Right lobe of liver (tissue), 6 donors: ENCODE data around the gene FBXO31. TPM values are rescaled to one million over a fixed set of nuclear protein-coding genes. Genes with fewer than 3 reads are reported as not detected.
A peak's percentile ranks its signal among the peaks of the same experiment; 100 is the strongest.

ENCODE experiments used
- ATAC-seq, 4 donors: fragments of 200-7000 bp; cut with Tn5 transposase; one replicate each; pipeline ENCODE4 v1.9.1; 2020; ENCODE audit warnings: mild to moderate bottlenecking in 4 of 4, moderate library complexity in 4 of 4
- DNase-seq, 3 donors: peaks; one replicate each; pipeline ENCODE4 v3.0.0-alpha.2; 2020
- H3K27ac ChIP-seq, 3 donors: fragments of 200-600 bp; one replicate each; pipeline ENCODE4 v1.8.0; 2022
- H3K27me3 ChIP-seq, 2 donors: fragments of 200-600 bp; one replicate each; pipeline ENCODE4 v1.8.0; 2022
- H3K36me3 ChIP-seq, 4 donors: fragments of 200-600 bp; sonication (generic) in 1 of 4; one replicate each; pipeline versions ENCODE4 v1.5.1 to v1.8.0; 2017 to 2022; ENCODE audit warnings: control low read depth in 1 of 4
- H3K4me1 ChIP-seq, 4 donors: fragments of 200-600 bp; sonication (generic) in 1 of 4; one replicate each; pipeline versions ENCODE4 v1.5.1 to v1.8.0; 2017 to 2022; ENCODE audit warnings: control low read depth in 1 of 4
- H3K4me3 ChIP-seq, 3 donors: fragments of 200-600 bp; one replicate each; pipeline ENCODE4 v1.8.0; 2022
- H3K9me3 ChIP-seq, 4 donors: fragments of 200-600 bp; sonication (generic) in 1 of 4; one replicate each; pipeline versions ENCODE4 v1.5.1 to v1.8.0; 2017 to 2022; ENCODE audit warnings: control low read depth in 1 of 4
- POLR2A ChIP-seq: fragments of 450-650 bp; IDR thresholded peaks from one replicate; pipeline ENCODE4 v1.6.1; 2017; ENCODE audit warnings: antibody characterized with exemption, mild to moderate bottlenecking
- WGBS: methylation state at CpG from one replicate; pipeline ENCODE4 v1.1.6; 2018; ENCODE audit warnings: low coverage, low lambda C conversion rate; ENCODE audit not compliant: insufficient coverage; ENCODE audit errors: missing lambda C conversion rate; 5-methylcytosine and 5-hydroxymethylcytosine counted together
- intact Hi-C, 2 donors: fragments of 100-400 bp; cut with DNase I; formaldehyde crosslinking; loops; one replicate each; pipeline versions ENCODE4 v1.11.2 to v1.14.1; 2022
- total RNA-seq, 6 experiments: library from RNA; depleted of rRNA in 2 of 6; stranded (reverse); fragments of >200 nt in 2 of 6; fragmentation: NEBNext Ultra II Directional in 3 of 6; extraction: Animal tissue kit (Norgen Biotek cat#: 25700) in 3 of 6; gene quantifications; one replicate each; pipeline versions ENCODE4 v1.1.0 to v1.2.4, GENCODE V29; 2016 to 2023
- TF ChIP-seq, protein P1 (sequence below), 4 donors: fragments of 200-600 bp in 3 of 4; fragments of 450-650 bp in 1 of 4; IDR thresholded peaks; one replicate each; pipeline versions ENCODE4 v1.5.1 to v1.8.0; 2016 to 2022; ENCODE audit warnings: antibody characterized with exemption in 4 of 4, mild to moderate bottlenecking in 2 of 4
- donor health status: DM: no; HTN: yes; CAD: no.
- donor health status: DM: no; HTN: no; CAD: no.
- donor health status: DM: no; HTN: no; CAD: no.
- donor health status: DM: no; HTN: yes; CAD: no.
- donor health status: DM: no; HTN: yes; CAD: no.

The FBXO31 gene
- total RNA-seq, 6 experiments from 2014 or later, result 20.6 to 56.9 (median 31.1) TPM

DNA sequence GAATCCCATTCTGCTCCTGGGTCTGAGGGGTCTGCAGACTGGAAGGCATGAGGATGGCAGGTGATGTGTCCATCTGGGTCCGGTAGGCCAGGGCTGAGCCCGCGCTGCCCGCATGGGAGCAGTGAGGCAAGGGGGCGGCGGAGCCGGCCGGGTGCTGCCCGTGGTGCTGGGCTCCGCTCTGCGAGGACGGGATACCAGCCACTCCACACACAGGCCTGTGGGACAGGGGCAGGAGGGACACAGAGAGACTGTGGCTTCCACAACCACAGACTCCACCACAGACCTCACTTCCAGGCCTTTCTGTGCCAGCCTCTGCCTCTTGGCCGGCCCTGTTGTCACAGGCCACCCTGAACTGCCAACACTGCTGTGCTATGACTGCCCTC, 33.9 kb upstream of the FBXO31 start:
- Histone ChIP-seq H3K27ac (no peak overlapping the region), H3K4me1 (no peaks in the 10 kb centered on the region), H3K4me3 (no peak overlapping the region), H3K27me3 (no peaks in the 10 kb centered on the region), H3K9me3 (no peaks in the 10 kb centered on the region), H3K36me3 (peaks cover 4 to 98% (median 43%) of the 10 kb centered on the region in 4 donors)
- DNase-seq (no peak), ATAC-seq (peak in 3 of 4 donors; percentile 13 to 37 (median 17))
- intact Hi-C loops, result loop anchor here (10.0 kb wide), 2 partner anchors 147 to 217 kb away; no protein-coding TSS in a partner anchor
- WGBS, result no CpG with 5 or more reads among the region's 13 CpGs
- TF ChIP-seq, protein P1, sequence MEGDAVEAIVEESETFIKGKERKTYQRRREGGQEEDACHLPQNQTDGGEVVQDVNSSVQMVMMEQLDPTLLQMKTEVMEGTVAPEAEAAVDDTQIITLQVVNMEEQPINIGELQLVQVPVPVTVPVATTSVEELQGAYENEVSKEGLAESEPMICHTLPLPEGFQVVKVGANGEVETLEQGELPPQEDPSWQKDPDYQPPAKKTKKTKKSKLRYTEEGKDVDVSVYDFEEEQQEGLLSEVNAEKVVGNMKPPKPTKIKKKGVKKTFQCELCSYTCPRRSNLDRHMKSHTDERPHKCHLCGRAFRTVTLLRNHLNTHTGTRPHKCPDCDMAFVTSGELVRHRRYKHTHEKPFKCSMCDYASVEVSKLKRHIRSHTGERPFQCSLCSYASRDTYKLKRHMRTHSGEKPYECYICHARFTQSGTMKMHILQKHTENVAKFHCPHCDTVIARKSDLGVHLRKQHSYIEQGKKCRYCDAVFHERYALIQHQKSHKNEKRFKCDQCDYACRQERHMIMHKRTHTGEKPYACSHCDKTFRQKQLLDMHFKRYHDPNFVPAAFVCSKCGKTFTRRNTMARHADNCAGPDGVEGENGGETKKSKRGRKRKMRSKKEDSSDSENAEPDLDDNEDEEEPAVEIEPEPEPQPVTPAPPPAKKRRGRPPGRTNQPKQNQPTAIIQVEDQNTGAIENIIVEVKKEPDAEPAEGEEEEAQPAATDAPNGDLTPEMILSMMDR (IDR thresholded peaks at IDR 0.05), result no peak
- TF ChIP-seq POLR2A, result no peak

DNA sequence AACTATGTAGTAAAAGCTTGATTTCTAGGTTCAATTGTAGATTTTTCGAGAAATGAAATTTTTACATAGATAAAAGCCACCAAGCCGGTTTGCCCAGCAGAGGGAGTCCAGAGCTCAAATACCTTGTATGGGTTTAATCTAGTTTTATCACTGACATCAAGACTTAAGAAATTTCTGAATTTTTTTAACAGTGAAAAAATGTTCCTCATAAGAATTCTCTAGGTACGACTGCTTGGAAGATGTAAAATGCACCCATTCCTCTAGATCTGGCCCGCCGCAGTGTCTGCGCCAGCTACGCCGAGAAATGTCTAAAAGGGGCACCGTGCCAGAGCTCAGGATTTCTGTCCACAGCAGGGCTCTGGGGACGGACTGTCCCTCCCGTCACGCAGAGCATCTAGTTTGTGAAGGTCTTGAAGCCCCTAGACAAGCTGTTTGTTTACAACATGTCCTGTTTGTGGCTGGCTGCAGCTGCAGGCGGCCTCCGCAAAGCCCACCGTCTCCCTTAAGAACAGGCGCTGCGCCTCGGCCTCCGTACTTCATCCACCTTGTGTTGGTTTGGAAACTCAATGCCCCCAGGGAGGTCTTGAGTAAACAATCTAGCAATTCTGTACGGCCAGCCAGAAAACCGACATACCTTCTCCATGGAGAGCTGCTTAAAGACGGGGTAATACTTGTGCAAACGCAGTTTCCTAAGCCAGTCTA, 33.4 kb upstream of the FBXO31 start:
- Histone ChIP-seq H3K4me1 (no peaks in the 10 kb centered on the region), H3K27ac (no peak overlapping the region), H3K27me3 (no peaks in the 10 kb centered on the region), H3K36me3 (peaks cover 4 to 100% (median 43%) of the 10 kb centered on the region in 4 donors), H3K4me3 (no peak overlapping the region), H3K9me3 (no peaks in the 10 kb centered on the region)
- WGBS, result 56% methylated on average over 6 of the region's 23 CpGs
- TF ChIP-seq, protein P1 (IDR thresholded peaks at IDR 0.05), result peak; percentile 53 to 68 (median 63)
- TF ChIP-seq POLR2A, result no peak
- intact Hi-C loops, result loop anchor here (10.0 kb wide), 2 partner anchors 148 to 218 kb away; no protein-coding TSS in a partner anchor
- peak in 3 of 4 donors; percentile 23 to 38 (median 29) for ATAC-seq
- DNase-seq, result no peak

DNA sequence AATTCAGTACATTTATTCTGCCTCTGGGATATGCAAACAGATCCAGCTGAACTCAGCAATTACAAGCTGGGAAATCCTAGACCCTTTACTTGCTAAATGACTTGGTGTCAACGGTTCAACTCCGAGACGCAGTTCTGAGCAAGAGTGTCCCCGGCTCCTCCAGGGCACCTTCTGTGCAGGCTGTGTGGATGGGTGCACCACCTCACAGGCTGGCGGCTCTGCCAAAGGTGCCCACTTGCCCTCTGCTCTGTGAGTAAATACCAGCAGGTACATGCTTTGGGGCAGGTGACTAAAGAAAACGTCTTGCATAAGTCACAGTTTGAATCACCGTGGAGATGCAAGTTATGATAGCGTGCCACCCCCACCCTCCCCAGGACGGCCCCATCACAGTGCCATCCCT, 31.9 kb upstream of the FBXO31 start:
- Histone ChIP-seq H3K4me3 (no peak overlapping the region), H3K27me3 (no peaks in the 10 kb centered on the region), H3K27ac (no peak overlapping the region), H3K36me3 (peaks cover 4 to 99% (median 46%) of the 10 kb centered on the region in 4 donors), H3K4me1 (no peaks in the 10 kb centered on the region), H3K9me3 (no peaks in the 10 kb centered on the region)
- intact Hi-C loops, result loop anchor here (10.0 kb wide), 2 partner anchors 149 to 219 kb away; no protein-coding TSS in a partner anchor
- TF ChIP-seq, protein P1 (IDR thresholded peaks at IDR 0.05), result no peak
- 30% methylated on average over 2 of the region's 9 CpGs for WGBS
- no peak for ATAC-seq
- peak in 1 of 3 donors; percentile 32 for DNase-seq

DNA sequence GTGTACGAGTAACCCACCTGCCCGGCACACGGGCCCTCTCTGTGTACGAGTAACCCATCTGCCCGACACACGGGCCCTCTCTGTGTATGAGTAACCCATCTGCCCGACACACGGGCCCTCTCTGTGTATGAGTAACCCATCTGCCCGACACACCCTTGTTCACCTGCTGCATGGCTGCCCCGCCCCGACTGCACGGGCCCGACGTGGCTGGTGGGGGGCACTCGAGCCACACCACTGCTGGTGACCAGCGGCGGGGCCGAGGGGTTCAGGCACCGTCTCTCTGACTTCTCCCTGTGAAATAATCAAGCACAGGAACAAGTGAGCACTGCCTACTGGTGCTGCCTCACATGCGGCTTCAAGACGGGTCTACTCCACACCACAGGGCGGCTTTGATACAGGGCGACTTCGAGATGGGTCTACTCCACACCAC, 30.7 kb upstream of the FBXO31 start:
- H3K27ac ChIP-seq, result no peak overlapping the region
- H3K27me3 ChIP-seq, result no peaks in the 10 kb centered on the region
- H3K36me3 ChIP-seq, result peaks cover 4 to 98% (median 43%) of the 10 kb centered on the region in 4 donors
- no peak overlapping the region for H3K4me3 ChIP-seq
- H3K4me1 ChIP-seq, result no peaks in the 10 kb centered on the region
- no peak for DNase-seq
- no peak for ATAC-seq
- intact Hi-C loops, result loop anchor here (10.0 kb wide), 2 partner anchors 151 to 221 kb away; no protein-coding TSS in a partner anchor
- H3K9me3 ChIP-seq, result no peaks in the 10 kb centered on the region
- TF ChIP-seq POLR2A, result no peak
- TF ChIP-seq, protein P1 (IDR thresholded peaks at IDR 0.05), result no peak
- WGBS, result 71% methylated on average over 7 of the region's 24 CpGs
